ENCODE results near the gene CAP2. TPM values are rescaled to one million over a fixed set of nuclear protein-coding genes. Genes with fewer than 3 reads are reported as not detected.

CAP2 gene
- total and polyA plus RNA-seq, 9 of the 15 experiments (the other 6 are each of a cell fraction or from before 2014, with no cell fraction given): not detected

DNA sequence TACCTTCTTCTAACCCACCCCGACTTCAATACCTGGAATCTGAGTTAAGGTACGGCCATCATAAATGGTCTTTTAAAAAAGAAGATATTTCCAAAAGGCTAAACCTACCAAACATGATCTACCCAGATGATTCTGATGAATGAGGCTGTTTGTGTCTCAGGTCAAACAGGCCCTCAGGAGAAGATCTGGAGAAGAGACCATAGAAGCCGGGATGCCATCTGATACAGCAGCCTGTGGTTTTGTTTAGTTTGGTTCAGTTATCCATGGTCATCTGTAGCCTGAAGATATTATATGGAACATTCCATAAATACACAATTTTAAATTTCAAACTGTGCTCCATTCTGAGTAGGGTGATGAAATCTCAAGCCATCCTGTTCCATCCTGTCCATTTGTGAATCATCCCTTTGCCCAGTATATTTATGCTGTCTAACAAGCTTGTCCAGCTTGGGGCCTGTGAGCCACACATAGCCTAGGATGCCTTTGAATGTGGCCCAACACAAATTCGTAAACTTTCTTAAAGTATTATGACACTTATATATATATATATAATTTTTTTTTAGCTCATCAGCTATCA, 4.0 kb upstream of the CAP2 start:
- 0% methylated on average over 4 of the region's 4 CpGs for WGBS (ENCODE audit: insufficient coverage, low coverage, missing lambda C conversion rate)
- Histone ChIP-seq H3K4me2 (ENCODE audit: insufficient read depth, low read length) (no peak overlapping the region), H3K27me3 (ENCODE audit: control insufficient read depth in 2 of 2, insufficient read depth in 2 of 2, low read length in 2 of 2) (peaks cover 20 to 32% of the 10 kb centered on the region in 2 experiments; a peak in 4 of 5 replicates), H3K4me1 (replicated peaks in 1 of 2; ENCODE audit: control insufficient read depth in 2 of 2, insufficient read depth in 2 of 2, low read length in 2 of 2) (peaks cover 0 to 8% of the 10 kb centered on the region in 2 experiments; a peak in 2 of 5 replicates), H3K27ac (ENCODE audit: extremely low read depth, low read depth, low read length) (no peak overlapping the region), H3K9ac (ENCODE audit: insufficient read depth in 1 of 2, low read depth in 2 of 2, low read length in 2 of 2) (no peak overlapping the region), H3K36me3 (ENCODE audit: control insufficient read depth, insufficient read depth, low read length) (no peaks in the 10 kb centered on the region), H3K79me2 (ENCODE audit: control insufficient read depth, insufficient read depth, low read length) (no peaks in the 10 kb centered on the region), H4K20me1 (replicated peaks; ENCODE audit: control insufficient read depth, insufficient read depth, low read length) (no peaks in the 10 kb centered on the region), H3K9me3 (replicated peaks; ENCODE audit: control insufficient read depth, insufficient read depth, low read depth, low read length) (no peaks in the 10 kb centered on the region), H3K9me1 (ENCODE audit: control insufficient read depth, insufficient read depth, low read length) (no peaks in the 10 kb centered on the region), H3K4me3 (no peak overlapping the region), H2AFZ (ENCODE audit: low read depth, low read length) (no peak overlapping the region)
- CTCF ChIA-PET (ENCODE audit: low intra/inter-chr PET ratio): no interaction called here
- no TSS peak for BruUV-seq (replicated peaks)
- POLR2A ChIA-PET: no interaction called here
- FAIRE-seq: no peak
- no peak for ATAC-seq
- in situ Hi-C loops (cut with MboI) (no loop called here), intact Hi-C loops (cut with micrococcal nuclease) (no loop called here)
- DNase-seq (ENCODE audit: extremely low read depth in 1 of 4, low spot score in 3 of 4): no peak
- no peak for TF ChIP-seq HEY1 (CRISPR knock-in tag; IDR thresholded peaks at IDR 0.05; ENCODE audit: borderline replicate concordance)
- TF ChIP-seq ILK (tag; IDR thresholded peaks at IDR 0.05; ENCODE audit: borderline replicate concordance, low read depth): no peak
- TF ChIP-seq, protein P1, sequence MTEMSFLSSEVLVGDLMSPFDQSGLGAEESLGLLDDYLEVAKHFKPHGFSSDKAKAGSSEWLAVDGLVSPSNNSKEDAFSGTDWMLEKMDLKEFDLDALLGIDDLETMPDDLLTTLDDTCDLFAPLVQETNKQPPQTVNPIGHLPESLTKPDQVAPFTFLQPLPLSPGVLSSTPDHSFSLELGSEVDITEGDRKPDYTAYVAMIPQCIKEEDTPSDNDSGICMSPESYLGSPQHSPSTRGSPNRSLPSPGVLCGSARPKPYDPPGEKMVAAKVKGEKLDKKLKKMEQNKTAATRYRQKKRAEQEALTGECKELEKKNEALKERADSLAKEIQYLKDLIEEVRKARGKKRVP (CRISPR knock-in tag; IDR thresholded peaks at IDR 0.05): peak; percentile 59; the same call in 1 of the 2 replicates
- TF ChIP-seq, protein P2, sequence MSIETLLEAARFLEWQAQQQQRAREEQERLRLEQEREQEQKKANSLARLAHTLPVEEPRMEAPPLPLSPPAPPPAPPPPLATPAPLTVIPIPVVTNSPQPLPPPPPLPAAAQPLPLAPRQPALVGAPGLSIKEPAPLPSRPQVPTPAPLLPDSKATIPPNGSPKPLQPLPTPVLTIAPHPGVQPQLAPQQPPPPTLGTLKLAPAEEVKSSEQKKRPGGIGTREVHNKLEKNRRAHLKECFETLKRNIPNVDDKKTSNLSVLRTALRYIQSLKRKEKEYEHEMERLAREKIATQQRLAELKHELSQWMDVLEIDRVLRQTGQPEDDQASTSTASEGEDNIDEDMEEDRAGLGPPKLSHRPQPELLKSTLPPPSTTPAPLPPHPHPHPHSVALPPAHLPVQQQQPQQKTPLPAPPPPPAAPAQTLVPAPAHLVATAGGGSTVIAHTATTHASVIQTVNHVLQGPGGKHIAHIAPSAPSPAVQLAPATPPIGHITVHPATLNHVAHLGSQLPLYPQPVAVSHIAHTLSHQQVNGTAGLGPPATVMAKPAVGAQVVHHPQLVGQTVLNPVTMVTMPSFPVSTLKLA (conservative IDR thresholded peaks at IDR 0.05): no peak
- TF ChIP-seq, protein P3, sequence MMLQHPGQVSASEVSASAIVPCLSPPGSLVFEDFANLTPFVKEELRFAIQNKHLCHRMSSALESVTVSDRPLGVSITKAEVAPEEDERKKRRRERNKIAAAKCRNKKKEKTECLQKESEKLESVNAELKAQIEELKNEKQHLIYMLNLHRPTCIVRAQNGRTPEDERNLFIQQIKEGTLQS (IDR thresholded peaks at IDR 0.05): peak; percentile 38; the same call in 1 of the 2 replicates
- TF ChIP-seq, protein P3 (CRISPR knock-in tag; conservative IDR thresholded peaks at IDR 0.05): no peak
- TF ChIP-seq, protein P4, sequence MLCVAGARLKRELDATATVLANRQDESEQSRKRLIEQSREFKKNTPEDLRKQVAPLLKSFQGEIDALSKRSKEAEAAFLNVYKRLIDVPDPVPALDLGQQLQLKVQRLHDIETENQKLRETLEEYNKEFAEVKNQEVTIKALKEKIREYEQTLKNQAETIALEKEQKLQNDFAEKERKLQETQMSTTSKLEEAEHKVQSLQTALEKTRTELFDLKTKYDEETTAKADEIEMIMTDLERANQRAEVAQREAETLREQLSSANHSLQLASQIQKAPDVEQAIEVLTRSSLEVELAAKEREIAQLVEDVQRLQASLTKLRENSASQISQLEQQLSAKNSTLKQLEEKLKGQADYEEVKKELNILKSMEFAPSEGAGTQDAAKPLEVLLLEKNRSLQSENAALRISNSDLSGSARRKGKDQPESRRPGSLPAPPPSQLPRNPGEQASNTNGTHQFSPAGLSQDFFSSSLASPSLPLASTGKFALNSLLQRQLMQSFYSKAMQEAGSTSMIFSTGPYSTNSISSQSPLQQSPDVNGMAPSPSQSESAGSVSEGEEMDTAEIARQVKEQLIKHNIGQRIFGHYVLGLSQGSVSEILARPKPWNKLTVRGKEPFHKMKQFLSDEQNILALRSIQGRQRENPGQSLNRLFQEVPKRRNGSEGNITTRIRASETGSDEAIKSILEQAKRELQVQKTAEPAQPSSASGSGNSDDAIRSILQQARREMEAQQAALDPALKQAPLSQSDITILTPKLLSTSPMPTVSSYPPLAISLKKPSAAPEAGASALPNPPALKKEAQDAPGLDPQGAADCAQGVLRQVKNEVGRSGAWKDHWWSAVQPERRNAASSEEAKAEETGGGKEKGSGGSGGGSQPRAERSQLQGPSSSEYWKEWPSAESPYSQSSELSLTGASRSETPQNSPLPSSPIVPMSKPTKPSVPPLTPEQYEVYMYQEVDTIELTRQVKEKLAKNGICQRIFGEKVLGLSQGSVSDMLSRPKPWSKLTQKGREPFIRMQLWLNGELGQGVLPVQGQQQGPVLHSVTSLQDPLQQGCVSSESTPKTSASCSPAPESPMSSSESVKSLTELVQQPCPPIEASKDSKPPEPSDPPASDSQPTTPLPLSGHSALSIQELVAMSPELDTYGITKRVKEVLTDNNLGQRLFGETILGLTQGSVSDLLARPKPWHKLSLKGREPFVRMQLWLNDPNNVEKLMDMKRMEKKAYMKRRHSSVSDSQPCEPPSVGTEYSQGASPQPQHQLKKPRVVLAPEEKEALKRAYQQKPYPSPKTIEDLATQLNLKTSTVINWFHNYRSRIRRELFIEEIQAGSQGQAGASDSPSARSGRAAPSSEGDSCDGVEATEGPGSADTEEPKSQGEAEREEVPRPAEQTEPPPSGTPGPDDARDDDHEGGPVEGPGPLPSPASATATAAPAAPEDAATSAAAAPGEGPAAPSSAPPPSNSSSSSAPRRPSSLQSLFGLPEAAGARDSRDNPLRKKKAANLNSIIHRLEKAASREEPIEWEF (CRISPR knock-in tag; IDR thresholded peaks at IDR 0.05): no peak
- TF ChIP-seq, protein P5, sequence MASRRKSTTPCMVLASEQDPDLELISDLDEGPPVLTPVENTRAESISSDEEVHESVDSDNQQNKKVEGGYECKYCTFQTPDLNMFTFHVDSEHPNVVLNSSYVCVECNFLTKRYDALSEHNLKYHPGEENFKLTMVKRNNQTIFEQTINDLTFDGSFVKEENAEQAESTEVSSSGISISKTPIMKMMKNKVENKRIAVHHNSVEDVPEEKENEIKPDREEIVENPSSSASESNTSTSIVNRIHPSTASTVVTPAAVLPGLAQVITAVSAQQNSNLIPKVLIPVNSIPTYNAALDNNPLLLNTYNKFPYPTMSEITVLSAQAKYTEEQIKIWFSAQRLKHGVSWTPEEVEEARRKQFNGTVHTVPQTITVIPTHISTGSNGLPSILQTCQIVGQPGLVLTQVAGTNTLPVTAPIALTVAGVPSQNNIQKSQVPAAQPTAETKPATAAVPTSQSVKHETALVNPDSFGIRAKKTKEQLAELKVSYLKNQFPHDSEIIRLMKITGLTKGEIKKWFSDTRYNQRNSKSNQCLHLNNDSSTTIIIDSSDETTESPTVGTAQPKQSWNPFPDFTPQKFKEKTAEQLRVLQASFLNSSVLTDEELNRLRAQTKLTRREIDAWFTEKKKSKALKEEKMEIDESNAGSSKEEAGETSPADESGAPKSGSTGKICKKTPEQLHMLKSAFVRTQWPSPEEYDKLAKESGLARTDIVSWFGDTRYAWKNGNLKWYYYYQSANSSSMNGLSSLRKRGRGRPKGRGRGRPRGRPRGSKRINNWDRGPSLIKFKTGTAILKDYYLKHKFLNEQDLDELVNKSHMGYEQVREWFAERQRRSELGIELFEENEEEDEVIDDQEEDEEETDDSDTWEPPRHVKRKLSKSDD (conservative IDR thresholded peaks at IDR 0.05; ENCODE audit: low read length): no peak
- TF ChIP-seq MCM7 (IDR thresholded peaks at IDR 0.05): no peak
